ENCODE results near the gene CRMP1. TPM values are rescaled to one million over a fixed set of nuclear protein-coding genes. Genes with fewer than 3 reads are reported as not detected.

The CRMP1 gene
- total and polyA plus RNA-seq, 2 of the 8 experiments (the other 6 are each of a cell fraction or from before 2014, with no cell fraction given): 120 to 131 TPM

- no peak for FAIRE-seq
- POLR2A ChIA-PET (ENCODE audit: partially characterized antibody): interaction anchor here (1.4 kb wide), 1 partner anchor 12 kb away, joined by 4 read pairs; no protein-coding TSS in a partner anchor
- H3K27me3 ChIP-seq (replicated peaks in 1 of 4; ENCODE audit: control insufficient read depth in 3 of 4, extremely low read depth in 1 of 4, insufficient read depth in 3 of 4, low read length in 3 of 4): peaks cover 0 to 4% (median 0%) of the 10 kb centered on the region in 4 experiments; a peak in 2 of 7 replicates
- TF ChIP-seq ATF3 (IDR thresholded peaks at IDR 0.05; ENCODE audit: insufficient read depth, low read depth, low read length) (no peak), RNF2 (IDR thresholded peaks at IDR 0.05; ENCODE audit: borderline replicate concordance, low read depth, low read length, missing control alignments, poor library complexity, severe bottlenecking) (no peak), CTBP2 (IDR thresholded peaks at IDR 0.05; ENCODE audit: borderline replicate concordance, insufficient read depth, insufficient read length, low read length) (no peak), CBX5 (IDR thresholded peaks at IDR 0.05; ENCODE audit: low read depth, low read length) (no peak), E2F6 (IDR thresholded peaks at IDR 0.05) (no peak), SP2 (IDR thresholded peaks at IDR 0.05; ENCODE audit: low read length) (no peak), ATF2 (IDR thresholded peaks at IDR 0.05; ENCODE audit: low read length) (no peak), TBP (IDR thresholded peaks at IDR 0.05; ENCODE audit: low read depth, low read length) (no peak), TEAD4 (IDR thresholded peaks at IDR 0.05; ENCODE audit: low read depth, low read length) (no peak), BRCA1 (IDR thresholded peaks at IDR 0.05; ENCODE audit: low read depth, low read length) (no peak)
Observed at GRCh38 chr4:5933116-5933515, 40.2 kb upstream of the CRMP1 start.

More at GRCh38 chr4:5933116-5933515, 40.2 kb upstream of the CRMP1 start:
- Histone ChIP-seq H3K9me3 (ENCODE audit: insufficient read depth in 2 of 2, low read depth in 1 of 2, low read length in 1 of 2) (no peaks in the 10 kb centered on the region), H4K8ac (ENCODE audit: extremely low read depth, insufficient read depth, low read length) (no peak overlapping the region), H2AFZ (ENCODE audit: low read length) (no peak overlapping the region), H3K4ac (replicated peaks; ENCODE audit: insufficient read length, low read depth, low read length) (no peak overlapping the region), H3K36me3 (ENCODE audit: control insufficient read depth in 2 of 4, insufficient read depth in 4 of 4, low read length in 3 of 4) (no peaks in the 10 kb centered on the region), H4K20me1 (replicated peaks in 1 of 2; ENCODE audit: control insufficient read depth in 1 of 2, insufficient read depth in 2 of 2, low read length in 2 of 2) (no peaks in the 10 kb centered on the region), H3K14ac (ENCODE audit: insufficient read length) (no peak overlapping the region), H3K79me2 (ENCODE audit: control insufficient read depth in 1 of 2, insufficient read depth in 2 of 2, low read length in 2 of 2) (no peaks in the 10 kb centered on the region), H3K9ac (replicated peaks in 1 of 4; ENCODE audit: extremely low read depth in 1 of 4, low read depth in 3 of 4, low read length in 3 of 4) (no peak overlapping the region), H3K56ac (replicated peaks; ENCODE audit: insufficient read length, low read depth, low read length) (no peak overlapping the region), H2BK20ac (ENCODE audit: low read length) (no peak overlapping the region), H3K4me1 (replicated peaks in 1 of 4; ENCODE audit: control insufficient read depth in 3 of 4, insufficient read depth in 4 of 4, low read length in 3 of 4) (peaks cover 0 to 5% (median 3%) of the 10 kb centered on the region in 4 experiments; a peak in 4 of 7 replicates), H2BK120ac (replicated peaks; ENCODE audit: low read depth, low read length) (no peak overlapping the region), H2BK5ac (ENCODE audit: low read depth, low read length) (no peak overlapping the region), H4K5ac (ENCODE audit: insufficient read length, low read depth, low read length) (no peak overlapping the region), H3K79me1 (ENCODE audit: low read depth, low read length) (no peaks in the 10 kb centered on the region), H3K4me3 (ENCODE audit: extremely low read depth in 1 of 4, insufficient read depth in 2 of 4, low read depth in 3 of 4, low read length in 4 of 4) (no peak overlapping the region), H2BK15ac (ENCODE audit: low read length) (peak overlapping the region; percentile 46; the same call in 1 of the 2 replicates), H3K4me2 (ENCODE audit: insufficient read depth in 1 of 2, low read depth in 2 of 2, low read length in 2 of 2) (no peak overlapping the region), H3K18ac (ENCODE audit: extremely low read depth, low read length) (no peak overlapping the region), H2BK12ac (ENCODE audit: low read depth, low read length) (no peak overlapping the region), H3K23ac (ENCODE audit: insufficient read length) (no peak overlapping the region), H2AK5ac (ENCODE audit: low read depth, low read length) (no peak overlapping the region), H3K23me2 (ENCODE audit: low read depth, low read length) (peaks cover 1% of the 10 kb centered on the region; the same call in 1 of the 2 replicates), H3K27ac (ENCODE audit: low read depth, low read length) (no peak overlapping the region), H4K91ac (replicated peaks; ENCODE audit: insufficient read length, low read length) (no peak overlapping the region)
- DNase-seq (ENCODE audit: low read depth in 1 of 2, low spot score in 2 of 2): no peak
- CTCF ChIA-PET (ENCODE audit: partially characterized antibody): interaction anchor here (0.6 to 1.9 kb wide), 3 partner anchors 47 to 67 kb away, joined by 3 to 4 read pairs (median 3); no protein-coding TSS in a partner anchor
- 94% methylated on average over 4 of the region's 4 CpGs; no CpG with 5 or more reads in 1 of the 2 experiments for WGBS, 2 experiments (ENCODE audit: extremely low coverage in 1 of 2, insufficient coverage in 1 of 2, insufficient read length in 1 of 2, insufficient replicate concordance in 2 of 2, low coverage in 1 of 2, low lambda C conversion rate in 2 of 2, missing lambda C conversion rate in 1 of 2)

Data from H1 (cell line).